Keratinocyte (primary cell): Measurements from ENCODE around the gene RBFOX1. TPM values are rescaled to one million over a fixed set of nuclear protein-coding genes. Genes with fewer than 3 reads are reported as not detected.

Source experiments
- DNase-seq: peaks from one replicate; pipeline ENCODE4 v3.0.0-alpha.2; 2011; ENCODE audit warnings: low read depth, missing footprints, low spot score
- FAIRE-seq: peaks from 2 replicates; lab custom pipeline; 2011; peaks lifted over from hg19 to GRCh38; lab: Jason Lieb, UNC
- H2AFZ ChIP-seq: 2 replicates; pipeline ENCODE4 v1.6.0; 2012; ENCODE audit warnings: low read length, control low read depth, inconsistent platforms; ENCODE audit not compliant: control insufficient read depth
- H3K27ac ChIP-seq: 2 replicates; pipeline ENCODE4 v1.5.1; 2011; ENCODE audit warnings: low read length; ENCODE audit not compliant: control insufficient read depth, insufficient read depth
- H3K27me3 ChIP-seq: 3 replicates; pipeline ENCODE4 v1.6.0; 2011; ENCODE audit warnings: low read length; ENCODE audit not compliant: control insufficient read depth, insufficient read depth; ENCODE audit errors: extremely low read depth
- H3K36me3 ChIP-seq, 2 experiments: 2 replicates in 1 of 2; 3 replicates in 1 of 2; pipeline ENCODE4 v1.5.1; 2011; ENCODE audit warnings: low read length in 2 of 2, mild to moderate bottlenecking in 1 of 2; ENCODE audit not compliant: control insufficient read depth in 2 of 2, insufficient read depth in 2 of 2; ENCODE audit errors: extremely low read depth in 1 of 2
- H3K4me1 ChIP-seq: 3 replicates; pipeline ENCODE4 v1.5.1; 2011; ENCODE audit warnings: low read length; ENCODE audit not compliant: control insufficient read depth, insufficient read depth; ENCODE audit errors: extremely low read depth
- H3K4me2 ChIP-seq: 3 replicates; pipeline ENCODE4 v1.6.0; 2011; ENCODE audit warnings: low read depth, low read length; ENCODE audit not compliant: control insufficient read depth, insufficient read depth; ENCODE audit errors: extremely low read depth
- H3K4me3 ChIP-seq, 3 experiments: fragments of 200-600 bp in 1 of 3; sonication (generic) in 1 of 3; 2 replicates in 2 of 3; 3 replicates in 1 of 3; pipeline ENCODE4 v1.5.1; 2011 to 2016; ENCODE audit warnings: low read length in 3 of 3, mild to moderate bottlenecking in 3 of 3, control low read depth in 2 of 3, inconsistent platforms in 1 of 3, low read depth in 1 of 3, mixed read lengths in 1 of 3, mixed run types in 1 of 3, moderate library complexity in 1 of 3; ENCODE audit not compliant: control insufficient read depth in 2 of 3, insufficient read depth in 2 of 3; ENCODE audit errors: extremely low read depth in 1 of 3
- H3K79me2 ChIP-seq: 2 replicates; pipeline ENCODE4 v1.6.0; 2012; ENCODE audit warnings: low read length; ENCODE audit not compliant: control insufficient read depth, insufficient read depth
- H3K9ac ChIP-seq: 3 replicates; pipeline ENCODE4 v1.6.0; 2011; ENCODE audit warnings: low read length; ENCODE audit not compliant: control insufficient read depth, insufficient read depth; ENCODE audit errors: extremely low read depth
- H3K9me1 ChIP-seq: 3 replicates; pipeline ENCODE4 v1.6.0; 2011; ENCODE audit warnings: low read length; ENCODE audit not compliant: control insufficient read depth, insufficient read depth; ENCODE audit errors: extremely low read depth
- H3K9me3 ChIP-seq: 2 replicates; pipeline ENCODE4 v1.5.1; 2012; ENCODE audit warnings: low read depth, low read length; ENCODE audit not compliant: control insufficient read depth
- H4K20me1 ChIP-seq: 3 replicates; pipeline ENCODE4 v1.6.0; 2011; ENCODE audit warnings: low read length; ENCODE audit not compliant: control insufficient read depth, insufficient read depth; ENCODE audit errors: extremely low read depth
- EZH2 ChIP-seq: IDR thresholded peaks from one replicate; pipeline ENCODE4 v1.6.1; 2012; ENCODE audit warnings: inconsistent platforms, mild to moderate bottlenecking, low read length, moderate library complexity
- dilution Hi-C: fragments of 300-500 bp; cut with MboI; formaldehyde crosslinking; loops from one replicate; pipeline ENCODE4 v1.7.0; 2020; ENCODE audit warnings: low sequenced_read_pairs; ENCODE audit not compliant: extremely low pct_ligation_motif_present
- polyA plus RNA-seq, 5 experiments: library from polyadenylated mRNA; depleted of rRNA in 3 of 5; stranded (reverse) in 3 of 5; stranded (forward) in 1 of 5; unstranded in 1 of 5; fragments of >200 nt; gene quantifications; 1 replicate in 1 of 5; 2 replicates in 3 of 5; 3 replicates in 1 of 5; pipeline versions ENCODE4 v1.2.1 to v1.2.3, GENCODE V29; 2011 to 2012; ENCODE audit warnings: missing spikeins in 2 of 5, low read depth in 1 of 5, low replicate concordance in 1 of 5
- TF ChIP-seq, protein P1 (sequence below), 3 experiments: IDR thresholded peaks in 1 of 3; conservative IDR thresholded peaks in 1 of 3; optimal IDR thresholded peaks in 1 of 3; 2 replicates in 2 of 3; 3 replicates in 1 of 3; pipeline versions ENCODE3 to v1.5.1; 2011; ENCODE audit warnings: low read length in 3 of 3, mild to moderate bottlenecking in 3 of 3, moderate library complexity in 2 of 3, control low read depth in 1 of 3, inconsistent platforms in 1 of 3; ENCODE audit not compliant: insufficient read depth in 2 of 3; ENCODE audit errors: extremely low read depth in 1 of 3

The RBFOX1 gene
- polyA plus RNA-seq, 1 donor (not counting 4 experiments of a cell fraction or from before 2014, with no cell fraction given): not detected

DNA sequence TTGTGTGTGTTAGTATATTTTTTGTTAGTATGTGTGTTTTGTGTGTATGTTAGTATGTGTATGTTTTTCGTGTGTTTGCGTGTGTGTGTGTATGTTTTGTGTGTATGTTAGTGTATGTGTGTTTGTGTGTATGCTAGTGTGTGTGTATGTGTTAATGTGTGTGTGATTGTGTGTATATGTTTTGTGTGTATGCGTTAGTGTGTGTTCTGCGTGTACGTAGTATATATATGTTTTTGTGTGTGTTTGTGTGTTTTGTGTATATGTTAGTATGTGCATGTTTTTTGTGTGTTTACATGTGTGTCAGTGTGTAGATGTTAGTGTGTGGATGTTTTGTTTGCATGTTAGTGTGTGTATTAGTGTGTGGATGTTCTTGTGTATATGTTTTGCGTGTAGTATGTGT is 29.6 kb downstream of the RBFOX1 start:
- H3K27me3 ChIP-seq: no peaks in the 10 kb centered on the region
- no peaks in the 10 kb centered on the region for H3K4me1 ChIP-seq
- no peak overlapping the region for H3K4me2 ChIP-seq
- H4K20me1 ChIP-seq: no peaks in the 10 kb centered on the region
- no peak overlapping the region for H3K27ac ChIP-seq
- H3K9me1 ChIP-seq: no peaks in the 10 kb centered on the region
- H3K9me3 ChIP-seq: no peaks in the 10 kb centered on the region
- H2AFZ ChIP-seq: no peak overlapping the region
- no peak overlapping the region for H3K4me3 ChIP-seq
- DNase-seq: no peak
- H3K36me3 ChIP-seq: no peaks in the 10 kb centered on the region
- dilution Hi-C loops: no loop called here
- no peak overlapping the region for H3K9ac ChIP-seq
- no peaks in the 10 kb centered on the region for H3K79me2 ChIP-seq
- no peak for FAIRE-seq
- TF ChIP-seq, protein P1, sequence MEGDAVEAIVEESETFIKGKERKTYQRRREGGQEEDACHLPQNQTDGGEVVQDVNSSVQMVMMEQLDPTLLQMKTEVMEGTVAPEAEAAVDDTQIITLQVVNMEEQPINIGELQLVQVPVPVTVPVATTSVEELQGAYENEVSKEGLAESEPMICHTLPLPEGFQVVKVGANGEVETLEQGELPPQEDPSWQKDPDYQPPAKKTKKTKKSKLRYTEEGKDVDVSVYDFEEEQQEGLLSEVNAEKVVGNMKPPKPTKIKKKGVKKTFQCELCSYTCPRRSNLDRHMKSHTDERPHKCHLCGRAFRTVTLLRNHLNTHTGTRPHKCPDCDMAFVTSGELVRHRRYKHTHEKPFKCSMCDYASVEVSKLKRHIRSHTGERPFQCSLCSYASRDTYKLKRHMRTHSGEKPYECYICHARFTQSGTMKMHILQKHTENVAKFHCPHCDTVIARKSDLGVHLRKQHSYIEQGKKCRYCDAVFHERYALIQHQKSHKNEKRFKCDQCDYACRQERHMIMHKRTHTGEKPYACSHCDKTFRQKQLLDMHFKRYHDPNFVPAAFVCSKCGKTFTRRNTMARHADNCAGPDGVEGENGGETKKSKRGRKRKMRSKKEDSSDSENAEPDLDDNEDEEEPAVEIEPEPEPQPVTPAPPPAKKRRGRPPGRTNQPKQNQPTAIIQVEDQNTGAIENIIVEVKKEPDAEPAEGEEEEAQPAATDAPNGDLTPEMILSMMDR (optimal IDR thresholded peaks at IDR 0.05 in 1 of 3, IDR thresholded peaks at IDR 0.05 in 1 of 3, conservative IDR thresholded peaks at IDR 0.05 in 1 of 3; ENCODE audit: extremely low read depth in 1 of 3, insufficient read depth in 2 of 3, low read length in 3 of 3): no peak
- no peak for TF ChIP-seq EZH2

DNA sequence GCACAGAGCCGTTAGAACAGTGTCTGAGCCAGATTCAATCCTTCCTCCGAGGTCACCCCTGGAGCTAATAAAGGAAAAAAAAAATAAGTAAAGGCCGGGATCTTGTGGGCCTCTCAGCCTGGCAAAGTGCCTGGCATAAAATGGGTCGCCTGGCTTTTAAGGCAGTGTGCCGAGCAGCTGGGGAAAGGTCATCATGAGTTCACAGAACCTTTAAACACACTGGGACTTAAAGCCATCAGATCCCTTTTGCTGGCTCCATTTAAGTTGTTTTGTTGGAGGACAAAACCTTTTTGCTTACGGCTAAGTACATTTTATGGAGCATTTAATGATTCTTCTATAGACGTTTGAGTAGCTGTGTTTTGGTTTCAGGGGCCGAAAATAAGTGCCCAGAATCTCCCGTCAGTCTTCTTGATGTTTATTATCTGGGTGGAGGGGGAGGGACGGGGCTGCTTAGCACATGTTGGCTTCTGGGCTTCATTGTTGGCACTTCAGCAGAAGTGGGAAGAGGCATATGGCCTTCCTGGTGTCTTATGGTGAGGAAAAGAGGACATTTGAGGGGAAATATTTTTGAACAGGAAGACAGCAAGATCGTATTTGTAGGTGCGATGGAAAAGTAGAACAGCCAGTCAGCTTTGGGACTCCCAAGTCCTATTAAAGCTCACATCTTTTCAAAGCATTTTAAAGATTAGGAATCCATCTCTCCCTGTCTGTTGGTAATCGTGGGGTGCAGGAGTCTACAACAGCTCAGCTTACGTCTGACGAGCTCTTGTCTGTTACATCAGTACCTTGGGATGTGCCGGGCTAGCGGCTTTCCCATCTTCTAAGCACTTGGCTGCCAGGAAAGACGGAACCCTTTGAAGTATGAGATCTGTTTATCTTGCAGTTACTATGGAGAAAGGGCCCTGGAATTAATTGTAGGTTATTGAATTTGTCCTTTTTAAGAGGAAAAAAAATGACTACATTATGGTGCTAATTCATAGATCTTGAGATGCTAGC is 31.1 kb downstream of the RBFOX1 start:
- Histone ChIP-seq H3K27ac (no peak overlapping the region), H3K9me3 (no peaks in the 10 kb centered on the region), H4K20me1 (no peaks in the 10 kb centered on the region), H2AFZ (no peak overlapping the region), H3K4me2 (no peak overlapping the region), H3K9me1 (no peaks in the 10 kb centered on the region), H3K79me2 (no peaks in the 10 kb centered on the region), H3K27me3 (no peaks in the 10 kb centered on the region), H3K4me1 (no peaks in the 10 kb centered on the region), H3K36me3 (no peaks in the 10 kb centered on the region), H3K9ac (no peak overlapping the region), H3K4me3 (no peak overlapping the region)
- FAIRE-seq (no peak), DNase-seq (no peak)
- dilution Hi-C loops: no loop called here
- no peak for TF ChIP-seq EZH2
- TF ChIP-seq, protein P1 (optimal IDR thresholded peaks at IDR 0.05 in 1 of 3, IDR thresholded peaks at IDR 0.05 in 1 of 3, conservative IDR thresholded peaks at IDR 0.05 in 1 of 3; ENCODE audit: extremely low read depth in 1 of 3, insufficient read depth in 2 of 3, low read length in 3 of 3): no peak
